Heart left ventricle (tissue), 16 donors: ENCODE results near the gene PTH2. TPM values are rescaled to one million over a fixed set of nuclear protein-coding genes. Genes with fewer than 3 reads are reported as not detected.

Experiments
- ATAC-seq, 4 donors: fragments of 200-7000 bp; cut with Tn5 transposase; one replicate each; pipeline ENCODE4 v1.9.1; 2020 to 2022; ENCODE audit warnings: moderate library complexity in 4 of 4, mild to moderate bottlenecking in 3 of 4, moderate number of reproducible peaks in 1 of 4
- DNase-seq, 5 donors: peaks; one replicate each; pipeline ENCODE4 v3.0.0-alpha.2; 2020
- H3K27ac ChIP-seq, 12 donors: fragments of 200-600 bp; sonication (generic) in 4 of 12; one replicate each; pipeline versions ENCODE4 v1.5.0 to v1.8.0; 2016 to 2022; ENCODE audit warnings: mild to moderate bottlenecking in 2 of 12
- H3K27me3 ChIP-seq, 9 donors: fragments of 200-600 bp; sonication (generic) in 2 of 9; one replicate each; pipeline versions ENCODE4 v1.5.1 to v1.8.0; 2016 to 2022; ENCODE audit warnings: mild to moderate bottlenecking in 3 of 9
- H3K36me3 ChIP-seq, 9 donors: fragments of 200-600 bp; sonication (generic) in 2 of 9; one replicate each; pipeline versions ENCODE4 v1.5.0 to v1.8.0; 2018 to 2022; ENCODE audit warnings: mild to moderate bottlenecking in 2 of 9
- H3K4me1 ChIP-seq, 12 donors: fragments of 200-600 bp; sonication (generic) in 4 of 12; one replicate each; pipeline versions ENCODE4 v1.5.0 to v1.8.0; 2016 to 2022; ENCODE audit warnings: mild to moderate bottlenecking in 3 of 12
- H3K4me3 ChIP-seq, 12 donors: fragments of 200-600 bp; sonication (generic) in 4 of 12; one replicate each; pipeline versions ENCODE4 v1.5.0 to v1.8.0; 2017 to 2022; ENCODE audit warnings: mild to moderate bottlenecking in 9 of 12, moderate library complexity in 4 of 12
- H3K9me3 ChIP-seq, 12 donors: fragments of 200-600 bp; sonication (generic) in 4 of 12; one replicate each; pipeline versions ENCODE4 v1.5.0 to v1.8.0; 2016 to 2022; ENCODE audit warnings: mild to moderate bottlenecking in 1 of 12
- CTCF ChIP-seq, 12 donors: fragments of 200-600 bp; sonication (generic) in 4 of 12; IDR thresholded peaks; one replicate each; pipeline versions ENCODE4 v1.5.0 to v1.8.0; 2018 to 2022; ENCODE audit warnings: antibody characterized with exemption in 12 of 12, mild to moderate bottlenecking in 5 of 12
- POLR2A ChIP-seq, 2 donors: fragments of 450-650 bp; IDR thresholded peaks; one replicate each; pipeline ENCODE4 v1.6.1; 2017; ENCODE audit warnings: antibody characterized with exemption in 2 of 2, mild to moderate bottlenecking in 2 of 2, moderate library complexity in 2 of 2
- WGBS, 4 donors: extraction: QIAGEN DNeasy Blood & Tissue Kit in 2 of 4; methylation state at CpG; one replicate each; pipeline versions ENCODE4 v1.1.5 to v1.1.7; 2013 to 2018; 5-methylcytosine and 5-hydroxymethylcytosine counted together
- intact Hi-C, 10 donors: fragments of 100-400 bp; cut with DNase I; formaldehyde crosslinking; loops; one replicate each; pipeline versions ENCODE4 v1.11.1 to v1.14.2; 2022
- polyA plus RNA-seq, 2 donors: library from polyadenylated mRNA; stranded (reverse); fragments of 200-250 nt; gene quantifications; one replicate each; pipeline ENCODE4 v1.2.3, GENCODE V29; 2013
- total RNA-seq, 9 donors: library from RNA; depleted of rRNA in 2 of 9; stranded (reverse); fragments of >200 nt in 2 of 9; fragmentation: NEBNext Ultra II Directional in 3 of 9; extraction: Animal tissue kit (Norgen Biotek cat#: 25700) in 3 of 9; gene quantifications; one replicate each; pipeline versions ENCODE4 v1.1.0 to v1.2.4, GENCODE V29; 2016 to 2023
- donor health status: ischemic (EF 13 %, LVEDD 7.1; RV severe dilation, severe dysfunction).
- donor health status: healthy with polysubstance abuse.
- donor health status: DM: no; HTN: yes; CAD: no.
- donor health status: DM: no; HTN: no; CAD: no.
- donor health status: ischemic (EF 25% LVEDD 6.9; RV normal size, moderate dysfunction).
- donor health status: ischemic (EF 25% LVEDD 5.7; RV mildly dilated, moderate dysfunction).
- donor health status: healthy.
- donor health status: DM: yes; HTN: yes; CAD: no.
- donor health status: ischemic (EF 35%, LVEDD 5.7; RV mildly dilated, moderate dysfunction).
- donor health status: nonischemic (EF 11% LVEDD 7.7; RV severe dilation, severe dysfunction).
- donor health status: DM: yes; HTN: yes; CAD: no.
- donor health status: PGD.
- donor health status: ischemic (EF 29% LVEDD 5.4; RV normal size, mild dysfunction).
- donor health status: nonischemic (EF 23%, LVEDD 6.1; RV moderate dilation, normal function).

Gene PTH2
- total and polyA plus RNA-seq, 11 donors, result not detected

GRCh38 chr19:49443366-49444099, 20.3 kb upstream of the PTH2 start:
- Histone ChIP-seq H3K4me3 (peak overlapping the region; percentile 55 to 79 (median 69)), H3K27ac (peak overlapping the region; percentile 54 to 95 (median 88)), H3K36me3 (peaks cover 0 to 17% (median 5%) of the 10 kb centered on the region in 9 donors), H3K4me1 (peaks cover 0 to 20% (median 2%) of the 10 kb centered on the region in 12 donors), H3K9me3 (no peaks in the 10 kb centered on the region), H3K27me3 (peaks cover 0 to 38% (median 26%) of the 10 kb centered on the region in 9 donors)
- TF ChIP-seq CTCF (IDR thresholded peaks at IDR 0.05) (peak; percentile 72 to 93 (median 80)), POLR2A (IDR thresholded peaks at IDR 0.05) (no peak)
- intact Hi-C loops, result loop anchor here (1.0 to 10.0 kb wide), 12 partner anchors 8 to 234 kb away; partner anchors contain the start of genes DKKL1 (in 1 of the 10), PIH1D1 (in 1 of the 10) and PRMT1 (in 1 of the 10)
- WGBS, 4 donors, result 0% methylated on average over 21 to 47 of the region's 47 CpGs
- DNase-seq (peak; percentile 95 to 98 (median 95)), ATAC-seq (peak; percentile 89 to 94 (median 90))

GRCh38 chr19:49442771-49443365, 19.6 kb upstream of the PTH2 start:
- Histone ChIP-seq H3K4me1 (peaks cover 0 to 20% (median 2%) of the 10 kb centered on the region in 12 donors), H3K4me3 (peak overlapping the region; percentile 55 to 79 (median 69)), H3K9me3 (no peaks in the 10 kb centered on the region), H3K27ac (peak overlapping the region; percentile 54 to 95 (median 88)), H3K27me3 (peaks cover 0 to 44% (median 32%) of the 10 kb centered on the region in 9 donors), H3K36me3 (peaks cover 0 to 10% (median 3%) of the 10 kb centered on the region in 9 donors)
- WGBS, 4 donors, result 2 to 4% (median 2%) methylated on average over 27 to 43 of the region's 43 CpGs
- intact Hi-C loops, result loop anchor here (1.0 to 10.0 kb wide), 13 partner anchors 8 to 234 kb away; partner anchors contain the start of genes DKKL1 (in 1 of the 10), PIH1D1 (in 1 of the 10) and PRMT1 (in 1 of the 10)
- DNase-seq (peak; percentile 95 to 98 (median 97)), ATAC-seq (peak; percentile 61 to 84 (median 82))
- TF ChIP-seq POLR2A (IDR thresholded peaks at IDR 0.05), result peak in 1 of 2 donors; percentile 21
- no peak for TF ChIP-seq CTCF (IDR thresholded peaks at IDR 0.05)

GRCh38 chr19:49442354-49442753, 19.1 kb upstream of the PTH2 start:
- Histone ChIP-seq H3K27me3 (peaks cover 0 to 47% (median 33%) of the 10 kb centered on the region in 9 donors), H3K4me3 (peak overlapping the region in 10 of 12 donors; percentile 55 to 79 (median 69)), H3K9me3 (no peaks in the 10 kb centered on the region), H3K36me3 (peaks cover 0 to 7% (median 0%) of the 10 kb centered on the region in 9 donors), H3K4me1 (peaks cover 0 to 20% (median 2%) of the 10 kb centered on the region in 12 donors), H3K27ac (peak overlapping the region in 8 of 12 donors; percentile 46 to 90 (median 58))
- DNase-seq (peak in 3 of 5 donors; percentile 23 to 65 (median 52)), ATAC-seq (peak in 2 of 4 donors; percentile 4)
- WGBS, 4 donors, result 5 to 10% (median 6%) methylated on average over 11 of the region's 11 CpGs
- intact Hi-C loops, result loop anchor here in 9 of 10 donors (1.0 to 10.0 kb wide), 8 partner anchors 50 to 220 kb away; no protein-coding TSS in a partner anchor
- no peak for TF ChIP-seq POLR2A (IDR thresholded peaks at IDR 0.05)
- no peak for TF ChIP-seq CTCF (IDR thresholded peaks at IDR 0.05)
